H1 (cell line): ENCODE results near the gene IP6K1. TPM values are rescaled to one million over a fixed set of nuclear protein-coding genes. Genes with fewer than 3 reads are reported as not detected.

ENCODE experiments used
- BRCA1 ChIP-seq: IDR thresholded peaks from 2 replicates; pipeline ENCODE4 v1.6.1; 2012; ENCODE audit warnings: low read depth, low read length, improper control_type of control experiment
- CBX5 ChIP-seq: fragments of 300-800, 300-1000 bp; sonication (generic); IDR thresholded peaks from 2 replicates; pipeline ENCODE4 v1.7.1; 2016; ENCODE audit warnings: antibody characterized with exemption, low read length, low read depth
- CTCF ChIP-seq, 3 experiments: IDR thresholded peaks; 1 replicate in 2 of 3; 2 replicates in 1 of 3; pipeline versions ENCODE4 v1.5.1 to v1.6.1; 2011; ENCODE audit warnings: low read length in 3 of 3, mild to moderate bottlenecking in 3 of 3, inconsistent platforms in 2 of 3, low read depth in 1 of 3, moderate library complexity in 1 of 3; ENCODE audit not compliant: insufficient read depth in 1 of 3; ENCODE audit errors: control extremely low read depth in 1 of 3
- KDM5A ChIP-seq: fragments of 200-600 bp; IDR thresholded peaks from 2 replicates; pipeline ENCODE4 v1.7.1; 2012; ENCODE audit warnings: mild to moderate bottlenecking, low read length, inconsistent platforms, mixed read lengths
- POLR2A ChIP-seq, 2 experiments: IDR thresholded peaks; 1 replicate in 1 of 2; 2 replicates in 1 of 2; pipeline ENCODE4 v1.6.1; 2011; ENCODE audit warnings: low read depth in 2 of 2, low read length in 2 of 2, mild to moderate bottlenecking in 2 of 2; ENCODE audit errors: control extremely low read depth in 1 of 2
- SIX5 ChIP-seq: IDR thresholded peaks from 2 replicates; pipeline ENCODE4 v1.6.1; 2011; ENCODE audit warnings: mild to moderate bottlenecking, low read depth, low read length
- SRF ChIP-seq: IDR thresholded peaks from 2 replicates; pipeline ENCODE4 v1.6.1; 2011; ENCODE audit warnings: mild to moderate bottlenecking, low read depth, low read length, moderate library complexity
- TBP ChIP-seq: IDR thresholded peaks from 2 replicates; pipeline ENCODE4 v1.6.1; 2011; ENCODE audit warnings: low read depth, low read length, improper control_type of control experiment
- polyA plus RNA-seq, 7 experiments: library from polyadenylated mRNA; depleted of rRNA in 3 of 7; stranded (reverse) in 5 of 7; unstranded in 2 of 7; fragments of >200 nt in 5 of 7; fragments of 200-250 nt in 2 of 7; gene quantifications; 1 replicate in 5 of 7; 2 replicates in 1 of 7; 4 replicates in 1 of 7; pipeline versions ENCODE4 v1.2.1 to v1.2.3, GENCODE V29; 2011 to 2013; ENCODE audit warnings: missing spikeins in 2 of 7, mixed read lengths in 2 of 7
- total RNA-seq: library from RNA; stranded (reverse); fragmentation: NEBNext Ultra II Directional; extraction: Animal tissue kit (Norgen Biotek cat#: 25700); gene quantifications from 2 replicates; pipeline ENCODE4 v1.2.1, GENCODE V29; 2021

IP6K1 gene
- total and polyA plus RNA-seq, 2 of the 8 experiments (the other 6 are each of a cell fraction or from before 2014, with no cell fraction given), result 31.5 to 35.2 TPM

- TF ChIP-seq CTCF (IDR thresholded peaks at IDR 0.05; ENCODE audit: control extremely low read depth in 1 of 3, insufficient read depth in 1 of 3, low read depth in 1 of 3, low read length in 3 of 3), result no peak
- no peak for TF ChIP-seq CBX5
- TF ChIP-seq TBP, result no peak
- no peak for TF ChIP-seq BRCA1
- TF ChIP-seq SRF, result no peak
- no peak for TF ChIP-seq SIX5
- TF ChIP-seq POLR2A (IDR thresholded peaks at IDR 0.05; ENCODE audit: control extremely low read depth in 1 of 2, low read depth in 2 of 2, low read length in 2 of 2), result no peak
- TF ChIP-seq KDM5A, result no peak
Observed at GRCh38 chr3:49769286-49769915, 16.9 kb downstream of the IP6K1 start (continued).
